Measurements from ENCODE around the gene FMO3. TPM values are rescaled to one million over a fixed set of nuclear protein-coding genes. Genes with fewer than 3 reads are reported as not detected.

Gene FMO3
- total and polyA plus RNA-seq, 9 donors = 0.15 to 1.7 (median 0.68) TPM; not detected in 1

GRCh38 chr1:171127501-171127900 is 36.8 kb downstream of the FMO3 start:
- H3K36me3 ChIP-seq = no peaks in the 10 kb centered on the region
- no peaks in the 10 kb centered on the region for H3K4me1 ChIP-seq (ENCODE audit: insufficient read depth)
- H3K27ac ChIP-seq = no peak overlapping the region
- no peaks in the 10 kb centered on the region for H3K27me3 ChIP-seq
- no peak for DNase-seq
- intact Hi-C loops (cut with DNase I) = no loop called here
- no peak overlapping the region for H3K4me3 ChIP-seq
- TF ChIP-seq CTCF (IDR thresholded peaks at IDR 0.05) (no peak), POLR2A (IDR thresholded peaks at IDR 0.05) (no peak), EP300 (IDR thresholded peaks at IDR 0.05) (no peak)
- 1 to 18% (median 13%) methylated on average over 2 of the region's 2 CpGs for WGBS, 3 donors
- H3K9me3 ChIP-seq = no peaks in the 10 kb centered on the region

- H3K9me3 ChIP-seq = no peaks in the 10 kb centered on the region
- no peak overlapping the region for H3K27ac ChIP-seq
- no peak for DNase-seq
- no peaks in the 10 kb centered on the region for H3K4me1 ChIP-seq (ENCODE audit: insufficient read depth)
- no peaks in the 10 kb centered on the region for H3K27me3 ChIP-seq
- no peak for TF ChIP-seq CTCF (IDR thresholded peaks at IDR 0.05)
- no peak for TF ChIP-seq POLR2A (IDR thresholded peaks at IDR 0.05)
- TF ChIP-seq EP300 (IDR thresholded peaks at IDR 0.05) = no peak
- intact Hi-C loops (cut with DNase I) = no loop called here
- H3K4me3 ChIP-seq = no peak overlapping the region
- H3K36me3 ChIP-seq = no peaks in the 10 kb centered on the region
Observed at GRCh38 chr1:171128463-171128862, 37.8 kb downstream of the FMO3 start.

GRCh38 chr1:171134204-171134923 is 43.7 kb downstream of the FMO3 start:
- Histone ChIP-seq H3K4me3 (no peak overlapping the region), H3K36me3 (no peaks in the 10 kb centered on the region), H3K9me3 (no peaks in the 10 kb centered on the region), H3K27ac (no peak overlapping the region), H3K27me3 (no peaks in the 10 kb centered on the region), H3K4me1 (ENCODE audit: insufficient read depth) (no peaks in the 10 kb centered on the region)
- WGBS, 3 donors = 71 to 86% (median 81%) methylated on average over 3 of the region's 3 CpGs
- no peak for DNase-seq
- intact Hi-C loops (cut with DNase I) = no loop called here
- TF ChIP-seq CTCF (IDR thresholded peaks at IDR 0.05) = no peak
- TF ChIP-seq EP300 (IDR thresholded peaks at IDR 0.05) = no peak
- no peak for TF ChIP-seq POLR2A (IDR thresholded peaks at IDR 0.05)

- H3K9me3 ChIP-seq = no peaks in the 10 kb centered on the region
- H3K36me3 ChIP-seq = no peaks in the 10 kb centered on the region
- WGBS, 3 donors = 75 to 87% (median 83%) methylated on average over 2 of the region's 2 CpGs
- H3K27me3 ChIP-seq = no peaks in the 10 kb centered on the region
- TF ChIP-seq POLR2A (IDR thresholded peaks at IDR 0.05) (no peak), EP300 (IDR thresholded peaks at IDR 0.05) (no peak), CTCF (IDR thresholded peaks at IDR 0.05) (no peak)
- no peak for DNase-seq
- no peak overlapping the region for H3K4me3 ChIP-seq
- intact Hi-C loops (cut with DNase I) = no loop called here
- H3K27ac ChIP-seq = no peak overlapping the region
- H3K4me1 ChIP-seq (ENCODE audit: insufficient read depth) = peaks cover 5% of the 10 kb centered on the region
Observed at GRCh38 chr1:171137580-171137979, 46.9 kb downstream of the FMO3 start.

Measured in ovary (tissue), 9 donors.